ENCODE results near the gene PLK2.

PLK2 gene

GRCh38 chr5:58460002-58460731 lies at the start of gene PLK2:
Gene PLK2 (minus strand): TSS chr5:58460086. CDS start chr5:58459959, 127 bp downstream.
- peak; percentile 83 for DNase-seq

- no peak for DNase-seq
Measured at GRCh38 chr5:58507715-58508114, 47.8 kb upstream of the PLK2 start.

- DNase-seq = no peak
Measured at GRCh38 chr5:58505971-58506640, 46.2 kb upstream of the PLK2 start.

DNA sequence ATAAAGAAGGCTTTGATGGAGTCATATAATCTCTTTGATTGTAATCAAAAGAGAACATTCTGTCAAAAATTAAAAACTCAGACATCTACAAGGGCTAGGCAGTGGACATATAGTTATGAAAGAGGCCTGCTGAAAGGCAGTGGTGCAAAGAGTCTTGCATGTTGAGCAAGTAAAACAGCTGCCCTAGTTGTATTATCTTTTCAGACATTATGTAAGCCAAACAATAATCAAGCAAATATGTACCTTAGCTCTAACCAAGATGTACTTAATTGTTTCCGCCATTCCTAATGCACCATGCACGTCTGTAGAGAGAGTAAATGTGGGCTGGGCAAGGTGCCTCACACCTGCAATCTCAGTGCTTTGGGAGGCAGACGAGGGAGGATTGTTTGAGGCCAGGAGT lies 45.6 kb upstream of the PLK2 start:
- peak; percentile 26 for DNase-seq

DNA sequence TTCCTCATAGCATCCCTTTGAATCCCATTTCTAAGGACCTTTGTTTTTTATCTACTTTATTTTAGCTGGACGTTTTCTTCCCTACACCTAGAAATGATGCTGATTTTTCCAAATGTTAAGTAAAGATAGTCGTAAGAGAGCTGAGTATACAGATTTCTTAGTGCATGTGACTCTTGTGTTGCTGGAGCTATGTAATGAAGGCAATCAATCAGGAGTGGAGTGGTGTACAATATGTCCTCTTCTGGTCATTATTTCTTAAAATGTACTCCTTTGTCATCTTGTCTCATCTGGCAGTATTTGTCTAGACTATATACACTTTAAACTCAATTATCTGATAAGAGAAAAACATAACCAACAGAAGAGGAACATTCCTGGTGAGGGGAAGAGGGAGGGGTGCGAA lies 44.9 kb upstream of the PLK2 start:
- peak; percentile 62 for DNase-seq

GRCh38 chr5:58503390-58504046 lies 43.6 kb upstream of the PLK2 start:
- DNase-seq = no peak

GRCh38 chr5:58501778-58502417 lies 42.0 kb upstream of the PLK2 start:
- peak; percentile 2 for DNase-seq

DNA sequence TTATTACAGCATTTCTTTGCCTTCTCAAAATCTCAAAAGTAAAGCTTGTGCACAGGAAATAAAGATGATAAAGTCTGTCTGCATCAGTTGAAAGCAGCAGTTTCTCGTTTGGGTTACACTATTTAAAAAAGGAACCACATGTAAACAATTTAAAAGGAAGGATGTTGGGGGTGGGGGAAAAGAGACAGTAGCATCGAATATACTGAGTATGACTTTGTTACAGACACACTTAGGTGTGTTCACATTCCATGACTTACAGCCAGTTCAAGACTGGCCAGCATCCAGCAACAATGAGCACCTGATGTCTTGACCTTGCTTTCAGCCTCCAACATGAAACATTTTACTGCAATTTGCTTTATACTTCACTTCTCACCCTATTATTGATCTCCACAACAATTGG lies 40.1 kb upstream of the PLK2 start:
- DNase-seq = no peak

- DNase-seq = no peak
Measured at GRCh38 chr5:58499231-58499630, 39.3 kb upstream of the PLK2 start.

- DNase-seq = peak; percentile 28
Measured at GRCh38 chr5:58498340-58498942, 38.6 kb upstream of the PLK2 start.

DNA sequence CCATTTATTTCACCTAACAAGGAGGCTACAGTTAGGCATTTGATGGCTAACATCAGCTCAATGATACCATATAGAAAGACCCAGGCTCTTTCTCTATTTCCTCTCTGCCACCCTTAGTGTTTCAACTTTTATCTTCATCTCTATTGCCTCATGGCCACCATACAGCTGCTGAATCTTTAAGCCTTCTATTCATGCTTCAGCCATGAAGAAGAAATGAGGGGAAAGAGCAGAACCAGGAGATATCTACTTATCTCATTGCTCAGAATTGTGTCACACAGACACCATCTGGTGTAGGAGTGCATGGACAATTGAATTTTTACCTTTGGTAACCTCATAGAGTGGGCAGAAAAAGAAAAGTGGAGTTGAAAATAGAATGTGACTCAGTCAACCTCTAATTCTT lies 38.0 kb upstream of the PLK2 start:
- DNase-seq = no peak

DNA sequence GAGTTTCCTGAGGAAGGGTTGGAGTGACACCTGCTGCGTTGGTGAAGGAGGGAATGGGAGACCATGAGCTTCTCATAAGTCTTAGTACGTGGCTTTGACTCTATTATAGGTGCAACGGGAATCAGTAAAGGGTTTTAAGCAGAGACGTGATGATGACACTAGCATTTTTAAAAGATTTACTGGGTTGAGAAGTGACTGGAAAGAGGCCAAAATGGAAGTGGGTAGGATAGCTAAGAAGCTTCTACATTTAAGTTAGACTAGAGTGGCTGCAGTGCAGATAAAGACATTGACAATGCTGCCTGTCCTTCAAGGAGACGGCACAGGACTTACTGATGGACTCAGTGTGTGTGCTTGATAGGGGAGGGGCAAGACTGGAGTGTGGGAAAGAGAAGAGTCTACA lies 37.5 kb upstream of the PLK2 start:
- DNase-seq = no peak

DNA sequence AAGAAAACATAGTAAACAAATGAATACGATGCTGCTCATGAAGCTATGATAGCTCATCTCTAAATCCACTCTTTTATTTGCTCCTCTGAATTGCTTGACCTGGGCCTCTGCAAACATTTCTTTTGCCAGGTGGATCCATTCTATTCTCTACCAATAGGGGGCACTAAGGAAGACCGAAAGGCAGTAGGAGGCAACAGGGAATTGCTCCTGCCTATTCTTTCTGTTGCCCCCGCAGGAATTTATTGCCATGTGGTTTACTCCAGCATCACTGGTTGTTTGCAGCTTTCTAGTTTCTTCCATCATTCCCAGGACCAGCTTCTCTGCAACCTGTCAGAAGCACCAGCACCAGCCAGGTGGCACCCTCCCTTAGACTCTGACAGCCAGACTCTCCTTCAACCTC lies 36.6 kb upstream of the PLK2 start:
- peak; percentile 13 for DNase-seq

- no peak for DNase-seq
Measured at GRCh38 chr5:58493141-58493540, 33.3 kb upstream of the PLK2 start.

- no peak for DNase-seq
Measured at GRCh38 chr5:58491216-58491892, 31.5 kb upstream of the PLK2 start, which contains the start of gene GAPT. Gene GAPT (plus strand): TSS chr5:58491435. CDS start chr5:58494537, 3,102 bp downstream.

DNA sequence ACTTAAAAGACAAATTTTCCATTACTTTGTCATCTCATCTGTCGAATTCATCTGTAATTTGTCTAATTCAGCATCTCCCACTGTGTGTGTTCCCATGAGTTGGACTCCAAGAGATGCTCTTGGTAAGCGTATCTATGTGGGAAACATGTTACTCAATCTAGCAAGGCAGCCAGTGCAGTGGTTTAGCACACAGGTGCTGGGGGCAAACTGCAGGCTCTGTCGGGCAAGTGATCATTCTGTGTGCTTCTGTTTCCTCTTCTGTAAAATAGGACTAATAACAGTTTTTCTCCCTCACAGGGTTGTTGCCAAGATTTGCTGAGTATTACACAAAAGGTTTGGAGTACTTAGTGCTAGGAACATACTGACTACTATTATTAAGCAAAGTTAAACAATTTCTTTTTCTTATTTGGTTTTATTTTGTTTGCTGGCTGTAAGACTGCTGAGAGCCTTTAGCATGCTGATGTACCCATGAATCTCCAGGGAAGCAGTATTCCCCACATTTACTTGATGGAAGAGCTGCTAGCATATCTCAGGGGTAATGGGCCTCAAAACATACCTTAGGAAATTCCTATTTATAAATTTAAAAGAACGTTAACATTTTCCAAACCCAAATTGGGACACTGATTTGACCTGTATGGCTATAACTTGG lies 30.6 kb upstream of the PLK2 start:
- no peak for DNase-seq

- DNase-seq = no peak
Measured at GRCh38 chr5:58486290-58486689, 26.4 kb upstream of the PLK2 start.

DNA sequence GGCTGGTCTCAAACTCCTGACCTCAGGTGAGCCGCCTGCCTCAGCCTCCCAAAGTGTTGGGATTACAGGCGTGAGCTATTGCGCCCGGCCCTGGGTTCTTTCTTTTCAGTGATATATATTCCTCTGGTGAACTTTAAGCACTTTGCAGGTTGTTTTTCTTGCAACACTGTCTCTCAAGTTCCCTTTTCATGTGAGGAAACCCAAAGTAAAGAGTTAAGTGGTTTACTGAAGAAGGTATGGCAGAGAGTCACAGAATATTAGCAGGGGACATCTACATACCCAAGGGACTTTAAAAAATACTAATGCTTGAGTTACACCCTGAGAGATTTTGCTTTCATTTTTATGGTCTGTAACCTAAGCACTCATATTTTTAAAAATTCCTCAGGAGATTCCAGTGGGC lies 24.6 kb upstream of the PLK2 start:
- no peak for DNase-seq

GRCh38 chr5:58482536-58482935 lies 22.6 kb upstream of the PLK2 start:
- no peak for DNase-seq

DNA sequence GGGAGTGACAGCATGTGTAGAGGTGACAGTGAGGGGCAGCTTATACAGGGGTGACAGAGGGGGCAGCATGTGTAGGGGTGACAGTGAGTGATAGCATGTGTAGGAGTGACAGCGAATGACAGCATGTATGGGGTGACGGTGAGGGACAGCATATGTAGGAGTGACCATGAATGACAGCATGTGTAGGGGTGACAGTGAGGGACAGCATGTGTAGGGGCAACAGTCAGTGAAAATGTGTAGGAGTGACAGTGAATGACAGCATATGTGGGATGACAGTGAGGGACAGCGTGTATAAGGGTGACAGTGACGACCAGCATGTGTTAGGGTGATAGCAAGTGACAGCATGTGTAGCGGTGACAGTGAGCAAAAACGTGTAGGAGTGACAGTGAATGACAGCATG lies 21.9 kb upstream of the PLK2 start:
- DNase-seq = no peak

DNA sequence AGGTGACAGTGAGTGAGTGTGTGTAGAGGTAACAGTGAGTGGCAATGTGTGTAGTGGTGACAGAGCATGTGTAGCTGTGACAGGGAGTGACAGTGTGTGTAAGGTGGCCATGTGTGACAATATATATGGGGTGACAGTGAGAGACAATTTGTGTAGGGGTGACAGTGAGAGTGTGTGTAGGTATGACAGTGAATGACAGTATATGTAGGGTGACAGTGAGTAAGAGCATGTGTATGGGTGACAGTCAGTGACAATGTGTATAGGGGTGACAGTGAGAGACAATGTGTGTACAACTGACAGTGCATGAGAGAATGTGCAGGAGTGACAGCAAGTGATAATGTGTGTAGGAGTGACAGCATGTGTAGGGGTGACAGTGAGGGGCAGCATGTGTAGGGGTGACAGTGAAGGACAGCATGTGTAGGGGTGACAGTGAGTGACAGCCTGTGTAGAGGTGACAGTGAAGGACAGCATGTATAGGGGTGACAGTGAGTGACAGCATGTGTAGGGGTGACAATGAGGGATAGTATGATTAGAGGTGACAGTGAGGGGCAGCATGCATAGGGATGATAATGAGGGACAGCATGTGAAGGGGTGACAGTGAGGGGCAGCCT lies 21.3 kb upstream of the PLK2 start:
- no peak for DNase-seq
